Upper lobe of left lung (tissue), 4 donors: ENCODE measurements around the gene CNTNAP2.

ENCODE experiments used
- CTCF ChIP-seq, 6 experiments: fragments of 450-650 bp in 4 of 6; fragments of 200-600 bp in 2 of 6; sonication (generic) in 2 of 6; IDR thresholded peaks; one replicate each; pipeline ENCODE4 v1.5.1; 2016 to 2019; ENCODE audit warnings: antibody characterized with exemption in 6 of 6
- POLR2A ChIP-seq, 4 donors: fragments of 450-650 bp; IDR thresholded peaks; one replicate each; pipeline ENCODE4 v1.5.1; 2016 to 2017; ENCODE audit warnings: antibody characterized with exemption in 4 of 4, mild to moderate bottlenecking in 2 of 4

GRCh38 chr7:148291799-148292198 is 2175.2 kb downstream of the CNTNAP2 start:
- TF ChIP-seq CTCF (IDR thresholded peaks at IDR 0.05) (no peak), POLR2A (IDR thresholded peaks at IDR 0.05) (no peak)
